T-helper 2 cell treated with Interferon-gamma antibody and Interleukin-4, amounts not matched to agents 100 ng/mL and 5 ng/mL, for 36 hours (primary cell): ENCODE data around the gene GALK1. TPM values are rescaled to one million over a fixed set of nuclear protein-coding genes. Genes with fewer than 3 reads are reported as not detected.

Source experiments
- intact Hi-C: fragments of 100-400 bp; cut with micrococcal nuclease; formaldehyde crosslinking; loops from one replicate; pipeline ENCODE4 v1.15.1; 2023
- total RNA-seq: library from RNA; stranded (reverse); gene quantifications from 2 replicates; pipeline ENCODE4 v1.2.3, GENCODE V29; 2022

Gene GALK1
- total RNA-seq, 1 donor from 2014 or later: 52.9 TPM

GRCh38 chr17:75784473-75785015 lies 19.6 kb upstream of the GALK1 start, which contains the start of gene UNK:
Gene UNK, plus strand, starts transcription at chr17:75784806. Its CDS starts 75 bp downstream, at chr17:75784881.
- intact Hi-C loops: loop anchor here (1.0 to 5.0 kb wide), 3 partner anchors 20 to 478 kb away; partner anchors contain the start of genes GALK1 and WBP2

- intact Hi-C loops: loop anchor here (1.0 to 5.0 kb wide), 3 partner anchors 19 to 478 kb away; partner anchors contain the start of genes GALK1 and WBP2
Measured at GRCh38 chr17:75783803-75784472, 18.9 kb upstream of the GALK1 start.

GRCh38 chr17:75783069-75783783 lies 18.2 kb upstream of the GALK1 start:
- intact Hi-C loops: loop anchor here (5.0 kb wide), 1 partner anchor 479 kb away; no protein-coding TSS in a partner anchor

- intact Hi-C loops: loop anchor here (1.0 to 5.0 kb wide), 3 partner anchors 62 to 482 kb away; partner anchors contain the start of genes UNC13D and WBP2
Measured at GRCh38 chr17:75779987-75780889, 15.2 kb upstream of the GALK1 start.

- intact Hi-C loops: loop anchor here (1.0 to 5.0 kb wide), 2 partner anchors 63 to 76 kb away; partner anchors contain the start of genes UNC13D and WBP2
Measured at GRCh38 chr17:75779250-75779986, 14.4 kb upstream of the GALK1 start.

- intact Hi-C loops: loop anchor here (1.0 to 5.0 kb wide), 2 partner anchors 63 to 76 kb away; partner anchors contain the start of genes UNC13D and WBP2
Measured at GRCh38 chr17:75778861-75779249, 13.9 kb upstream of the GALK1 start.

- intact Hi-C loops: loop anchor here (5.0 kb wide), 1 partner anchor 64 kb away; the partner anchor contains the start of gene UNC13D
Measured at GRCh38 chr17:75778066-75778860, 13.3 kb upstream of the GALK1 start.

- intact Hi-C loops: loop anchor here (5.0 kb wide), 1 partner anchor 65 kb away; the partner anchor contains the start of gene UNC13D
Measured at GRCh38 chr17:75777296-75777922, 12.4 kb upstream of the GALK1 start.

GRCh38 chr17:75776386-75777295 lies 11.6 kb upstream of the GALK1 start:
- intact Hi-C loops: loop anchor here (5.0 kb wide), 1 partner anchor 66 kb away; the partner anchor contains the start of gene UNC13D

GRCh38 chr17:75774991-75775668 lies 10.1 kb upstream of the GALK1 start:
- intact Hi-C loops: loop anchor here (5.0 kb wide), 1 partner anchor 67 kb away; the partner anchor contains the start of gene UNC13D

- intact Hi-C loops: no loop called here
Measured at GRCh38 chr17:75774471-75774990, 9.5 kb upstream of the GALK1 start.

GRCh38 chr17:75773808-75774470 lies 8.9 kb upstream of the GALK1 start:
- intact Hi-C loops: no loop called here

- intact Hi-C loops: no loop called here
Measured at GRCh38 chr17:75773121-75773807, 8.3 kb upstream of the GALK1 start.

- intact Hi-C loops: no loop called here
Measured at GRCh38 chr17:75771334-75772281, 6.6 kb upstream of the GALK1 start.
